PC-9 (cell line): ENCODE results near the gene SNRNP48.

Experiments
- CTCF ChIP-seq: fragments of 200-600 bp; sonication (generic); conservative IDR thresholded peaks from 2 replicates; pipeline ENCODE4 v1.6.1; 2017; ENCODE audit warnings: mixed run types, antibody characterized with exemption, mild to moderate bottlenecking, moderate library complexity
- EZH2 ChIP-seq: fragments of 200-600 bp; sonication (generic); IDR thresholded peaks from 2 replicates; pipeline ENCODE4 v1.8.0; 2017; ENCODE audit warnings: antibody characterized with exemption, low read depth

- TF ChIP-seq EZH2: no peak
- TF ChIP-seq CTCF: no peak
Measured at GRCh38 chr6:7544597-7544996, 45.4 kb upstream of the SNRNP48 start.
